GM23338 (cell line): ENCODE data around the gene ZNF236. TPM values are rescaled to one million over a fixed set of nuclear protein-coding genes. Genes with fewer than 3 reads are reported as not detected.

ENCODE experiments used
- ATAC-seq: fragments of 200-7000 bp; cut with Tn5 transposase; 3 replicates; pipeline ENCODE4 v1.9.1; 2020
- DNase-seq: peaks from one replicate; pipeline ENCODE4 v3.0.0-alpha.2; 2015; ENCODE audit warnings: low spot score
- H2AFZ ChIP-seq: fragments of 200-600 bp; sonication (generic); 2 replicates; pipeline ENCODE4 v1.8.0; 2016; ENCODE audit warnings: antibody characterized with exemption, mild to moderate bottlenecking, moderate library complexity
- H3F3A ChIP-seq: fragments of 200-600 bp; sonication (generic); replicated peaks from 2 replicates; pipeline ENCODE4 v1.8.0; 2017; ENCODE audit warnings: antibody characterized with exemption, mixed run types, low read depth
- H3K27ac ChIP-seq: fragments of 200-600 bp; sonication (generic); 2 replicates; pipeline ENCODE4 v1.6.1; 2016; ENCODE audit warnings: low read depth
- H3K27me3 ChIP-seq: fragments of 200-600 bp; sonication (generic); 2 replicates; pipeline ENCODE4 v1.8.0; 2016; ENCODE audit warnings: mild to moderate bottlenecking, mixed run types, moderate library complexity; ENCODE audit not compliant: insufficient read depth
- H3K36me3 ChIP-seq: fragments of 200-600 bp; sonication (generic); 2 replicates; pipeline ENCODE4 v1.8.0; 2016; ENCODE audit warnings: mild to moderate bottlenecking; ENCODE audit not compliant: insufficient read depth
- H3K4me1 ChIP-seq: fragments of 200-600 bp; sonication (generic); 2 replicates; pipeline ENCODE4 v1.8.0; 2016; ENCODE audit warnings: mild to moderate bottlenecking, moderate library complexity; ENCODE audit not compliant: insufficient read depth
- H3K4me2 ChIP-seq: fragments of 200-600 bp; sonication (generic); 2 replicates; pipeline ENCODE4 v1.7.1; 2017; ENCODE audit warnings: mixed run types
- H3K4me3 ChIP-seq: fragments of 200-600 bp; sonication (generic); 2 replicates; pipeline ENCODE4 v1.6.1; 2016; ENCODE audit warnings: mixed run types
- H3K79me2 ChIP-seq: fragments of 200-600 bp; sonication (generic); replicated peaks from 2 replicates; pipeline ENCODE4 v1.8.0; 2017; ENCODE audit warnings: mild to moderate bottlenecking; ENCODE audit not compliant: insufficient read depth
- H3K9me2 ChIP-seq: fragments of 200-600 bp; sonication (generic); 2 replicates; pipeline ENCODE4 v1.8.0; 2017; ENCODE audit not compliant: insufficient read depth
- H4K20me1 ChIP-seq: fragments of 200-600 bp; sonication (generic); replicated peaks from 2 replicates; pipeline ENCODE4 v1.8.0; 2017; ENCODE audit warnings: mild to moderate bottlenecking; ENCODE audit not compliant: insufficient read depth
- H3K27ac Mint-ChIP-seq: 2 replicates; pipeline ENCODE4 v1.8.0; 2020; ENCODE audit warnings: inconsistent platforms, mild to moderate bottlenecking, moderate library complexity, mixed read lengths
- H3K27me3 Mint-ChIP-seq: 3 replicates; pipeline ENCODE4 v1.8.0; 2022; ENCODE audit warnings: low read depth, mild to moderate bottlenecking, moderate library complexity, mixed read lengths, inconsistent platforms; ENCODE audit not compliant: insufficient read depth, poor library complexity
- H3K36me3 Mint-ChIP-seq: 3 replicates; pipeline ENCODE4 v1.8.0; 2021; ENCODE audit warnings: low read depth, mild to moderate bottlenecking, inconsistent platforms, moderate library complexity, mixed read lengths
- H3K4me1 Mint-ChIP-seq: 3 replicates; pipeline ENCODE4 v1.8.0; 2020; ENCODE audit warnings: mild to moderate bottlenecking, inconsistent platforms, mixed read lengths
- H3K4me3 Mint-ChIP-seq: 3 replicates; pipeline ENCODE4 v1.8.0; 2021; ENCODE audit warnings: moderate library complexity, mild to moderate bottlenecking, inconsistent platforms, mixed read lengths
- H3K9me3 Mint-ChIP-seq: 3 replicates; pipeline ENCODE4 v1.8.0; 2020; ENCODE audit warnings: moderate library complexity, mild to moderate bottlenecking, inconsistent platforms, mixed read lengths
- CREB1 ChIP-seq: fragments of 250-450 bp; sonication (Bioruptor Pico); IDR thresholded peaks from 2 replicates; pipeline ENCODE4 v1.5.0; 2020; ENCODE audit warnings: low read depth, mild to moderate bottlenecking, moderate library complexity
- EZH2 ChIP-seq: fragments of 200-600 bp; sonication (generic); IDR thresholded peaks from one replicate; pipeline ENCODE4 v1.8.0; 2017; ENCODE audit warnings: antibody characterized with exemption, mild to moderate bottlenecking, low read depth; ENCODE audit not compliant: unreplicated experiment
- EZH2phosphoT487 ChIP-seq: fragments of 200-600 bp; sonication (generic); IDR thresholded peaks from one replicate; pipeline ENCODE4 v1.8.1; 2018; ENCODE audit warnings: antibody characterized with exemption; ENCODE audit not compliant: unreplicated experiment
- JUNB ChIP-seq: IDR thresholded peaks from one replicate; pipeline ENCODE4 v1.6.1; 2016; ENCODE audit warnings: antibody characterized with exemption; ENCODE audit not compliant: unreplicated experiment
- NANOG ChIP-seq: IDR thresholded peaks from 2 replicates; pipeline ENCODE4 v1.6.1; 2016; ENCODE audit warnings: antibody characterized with exemption, borderline replicate concordance
- STAT1 ChIP-seq: IDR thresholded peaks from one replicate; pipeline ENCODE4 v1.6.1; 2016; ENCODE audit warnings: antibody characterized with exemption; ENCODE audit not compliant: unreplicated experiment
- ZNF114 ChIP-seq: fragments of 250-450 bp; sonication (Bioruptor Pico); IDR thresholded peaks from 2 replicates; pipeline ENCODE4 v1.5.0; 2020; ENCODE audit warnings: mild to moderate bottlenecking, moderate library complexity
- ZNF331 ChIP-seq: fragments of 250-450 bp; sonication (Bioruptor Pico); IDR thresholded peaks from 2 replicates; pipeline ENCODE4 v1.5.0; 2020; ENCODE audit warnings: low read depth, mild to moderate bottlenecking, moderate library complexity
- polyA plus RNA-seq: library from polyadenylated mRNA; unstranded; fragments of >200 nt; fragmentation: Nextera tagmentation; extraction: Ambion mirVana; gene quantifications from 2 replicates; pipeline ENCODE4 v1.2.1, GENCODE V29; 2016
- total RNA-seq: library from RNA; depleted of rRNA; stranded (reverse); fragments of >200 nt; shearing (Covaris generic); gene quantifications from 2 replicates; pipeline ENCODE4 v1.2.3, GENCODE V29; 2014
- TF ChIP-seq, protein P1 (sequence below): IDR thresholded peaks from one replicate; pipeline ENCODE4 v1.6.1; 2018; ENCODE audit warnings: antibody characterized with exemption; ENCODE audit not compliant: unreplicated experiment
- TF ChIP-seq, protein P2 (sequence below), 2 experiments: fragments of 200-600 bp in 1 of 2; sonication (generic) in 1 of 2; conservative IDR thresholded peaks; 2 replicates each; pipeline versions ENCODE4 v1.5.1 to v1.6.1; 2016 to 2017; ENCODE audit warnings: antibody characterized with exemption in 2 of 2, low read depth in 2 of 2, mild to moderate bottlenecking in 2 of 2, moderate library complexity in 1 of 2

ZNF236 gene
- total and polyA plus RNA-seq, 2 experiments from 2014 or later: 8.9 to 16.3 TPM

DNA sequence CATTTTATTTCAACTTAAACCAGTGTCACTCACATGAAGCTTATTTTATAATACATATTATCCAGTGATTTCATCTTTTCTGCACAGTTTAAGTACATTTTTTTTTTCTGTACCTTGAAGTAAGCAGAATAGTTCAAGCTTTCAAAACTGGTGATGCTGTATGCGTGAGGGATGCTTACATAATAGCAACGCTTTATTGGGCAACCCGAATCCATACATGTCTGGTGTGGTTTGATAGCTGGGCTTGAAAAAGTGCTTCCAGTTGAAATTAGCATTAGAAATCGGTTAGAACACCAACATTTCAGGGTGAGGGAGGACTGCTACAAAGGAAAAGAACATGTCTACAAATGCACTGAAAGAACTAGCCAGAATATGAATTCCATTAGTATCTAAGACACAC lies 192.8 kb downstream of the ZNF236 start:
- peaks cover 10% of the 10 kb centered on the region; the same call in 1 of the 2 replicates for H3K9me2 ChIP-seq
- H4K20me1 ChIP-seq: no peaks in the 10 kb centered on the region
- H3K27me3 ChIP-seq: no peaks in the 10 kb centered on the region
- no peaks in the 10 kb centered on the region for H3F3A ChIP-seq
- Mint-ChIP-seq H3K36me3 (peaks cover 11% of the 10 kb centered on the region; the same call in 2 of the 3 replicates), H3K4me1 (peaks cover 21% of the 10 kb centered on the region), H3K9me3 (peaks cover 5% of the 10 kb centered on the region; the same call in 2 of the 3 replicates), H3K27ac (no peak overlapping the region), H3K4me3 (no peak overlapping the region), H3K27me3 (peaks cover 16% of the 10 kb centered on the region)
- DNase-seq: no peak
- no peaks in the 10 kb centered on the region for H3K79me2 ChIP-seq
- TF ChIP-seq ZNF114 (CRISPR knock-in tag): no peak
- no peak for TF ChIP-seq JUNB
- TF ChIP-seq EZH2: no peak
- no peak for TF ChIP-seq NANOG
- TF ChIP-seq, protein P1, sequence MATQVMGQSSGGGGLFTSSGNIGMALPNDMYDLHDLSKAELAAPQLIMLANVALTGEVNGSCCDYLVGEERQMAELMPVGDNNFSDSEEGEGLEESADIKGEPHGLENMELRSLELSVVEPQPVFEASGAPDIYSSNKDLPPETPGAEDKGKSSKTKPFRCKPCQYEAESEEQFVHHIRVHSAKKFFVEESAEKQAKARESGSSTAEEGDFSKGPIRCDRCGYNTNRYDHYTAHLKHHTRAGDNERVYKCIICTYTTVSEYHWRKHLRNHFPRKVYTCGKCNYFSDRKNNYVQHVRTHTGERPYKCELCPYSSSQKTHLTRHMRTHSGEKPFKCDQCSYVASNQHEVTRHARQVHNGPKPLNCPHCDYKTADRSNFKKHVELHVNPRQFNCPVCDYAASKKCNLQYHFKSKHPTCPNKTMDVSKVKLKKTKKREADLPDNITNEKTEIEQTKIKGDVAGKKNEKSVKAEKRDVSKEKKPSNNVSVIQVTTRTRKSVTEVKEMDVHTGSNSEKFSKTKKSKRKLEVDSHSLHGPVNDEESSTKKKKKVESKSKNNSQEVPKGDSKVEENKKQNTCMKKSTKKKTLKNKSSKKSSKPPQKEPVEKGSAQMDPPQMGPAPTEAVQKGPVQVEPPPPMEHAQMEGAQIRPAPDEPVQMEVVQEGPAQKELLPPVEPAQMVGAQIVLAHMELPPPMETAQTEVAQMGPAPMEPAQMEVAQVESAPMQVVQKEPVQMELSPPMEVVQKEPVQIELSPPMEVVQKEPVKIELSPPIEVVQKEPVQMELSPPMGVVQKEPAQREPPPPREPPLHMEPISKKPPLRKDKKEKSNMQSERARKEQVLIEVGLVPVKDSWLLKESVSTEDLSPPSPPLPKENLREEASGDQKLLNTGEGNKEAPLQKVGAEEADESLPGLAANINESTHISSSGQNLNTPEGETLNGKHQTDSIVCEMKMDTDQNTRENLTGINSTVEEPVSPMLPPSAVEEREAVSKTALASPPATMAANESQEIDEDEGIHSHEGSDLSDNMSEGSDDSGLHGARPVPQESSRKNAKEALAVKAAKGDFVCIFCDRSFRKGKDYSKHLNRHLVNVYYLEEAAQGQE: no peak
- TF ChIP-seq EZH2phosphoT487: no peak
- no peak for TF ChIP-seq CREB1 (CRISPR knock-in tag)
- H3K27ac ChIP-seq: no peak overlapping the region
- peaks cover 8% of the 10 kb centered on the region; the same call in 1 of the 2 replicates for H3K4me1 ChIP-seq
- no peak overlapping the region for H2AFZ ChIP-seq
- H3K4me2 ChIP-seq: no peak overlapping the region
- no peaks in the 10 kb centered on the region for H3K36me3 ChIP-seq
- no peak for ATAC-seq
- no peak overlapping the region for H3K4me3 ChIP-seq

DNA sequence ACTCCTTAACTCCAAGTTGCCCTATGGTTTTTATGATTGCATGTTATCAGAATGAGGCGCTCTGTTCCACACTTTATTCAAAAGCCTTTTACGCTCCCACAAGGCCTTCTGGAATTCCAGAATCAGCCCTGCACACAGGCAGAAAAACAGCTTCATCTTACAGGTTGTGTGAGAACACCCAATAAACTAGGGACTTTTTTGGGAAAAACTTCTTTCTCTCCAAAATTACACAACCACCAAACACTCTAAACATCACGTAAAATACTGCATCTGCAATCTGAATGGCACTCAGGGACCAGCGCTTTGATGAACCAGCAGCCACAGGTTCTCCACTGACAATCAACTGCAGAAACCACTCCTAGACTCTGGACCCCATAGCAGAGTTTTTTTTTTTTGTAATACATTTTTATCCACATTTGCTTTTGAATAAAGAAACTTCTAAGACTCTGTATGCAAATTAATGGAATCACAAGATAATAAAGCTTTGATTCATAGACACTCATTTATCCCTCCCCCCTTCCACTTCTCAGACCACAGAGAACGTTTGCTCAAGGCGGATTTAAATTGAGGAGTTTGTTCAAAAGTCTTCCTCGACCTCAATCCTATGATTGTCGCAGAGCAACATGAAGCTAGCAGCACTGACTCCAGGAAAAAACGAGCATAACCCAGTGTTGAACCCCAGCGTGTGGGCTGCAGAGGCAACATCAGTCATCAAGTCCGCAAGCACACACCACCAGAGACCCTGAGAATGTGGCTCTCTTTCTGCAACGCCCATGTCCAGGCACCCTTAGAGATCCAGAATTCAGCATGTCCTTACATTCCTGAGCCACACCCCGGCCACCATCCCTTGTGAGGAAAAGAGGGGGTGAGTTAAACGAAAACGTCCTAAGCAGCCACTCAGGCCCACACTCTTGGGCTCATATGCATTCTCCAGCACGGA lies 193.7 kb downstream of the ZNF236 start:
- DNase-seq (no peak), ATAC-seq (no peak)
- Histone ChIP-seq H3K27me3 (no peaks in the 10 kb centered on the region), H3K79me2 (no peaks in the 10 kb centered on the region), H2AFZ (no peak overlapping the region), H3K4me1 (peaks cover under 1% of the 10 kb centered on the region; the same call in 1 of the 2 replicates), H3F3A (no peaks in the 10 kb centered on the region), H3K4me2 (no peak overlapping the region), H3K9me2 (peaks cover 10% of the 10 kb centered on the region; the same call in 1 of the 2 replicates), H4K20me1 (no peaks in the 10 kb centered on the region), H3K27ac (no peak overlapping the region), H3K36me3 (no peaks in the 10 kb centered on the region), H3K4me3 (no peak overlapping the region)
- Mint-ChIP-seq H3K27ac (no peak overlapping the region), H3K4me3 (no peak overlapping the region), H3K27me3 (peaks cover 15% of the 10 kb centered on the region), H3K36me3 (peaks cover 11% of the 10 kb centered on the region; the same call in 2 of the 3 replicates), H3K4me1 (peaks cover 12% of the 10 kb centered on the region), H3K9me3 (peaks cover 5% of the 10 kb centered on the region; the same call in 2 of the 3 replicates)
- TF ChIP-seq STAT1 (no peak), CREB1 (CRISPR knock-in tag) (no peak), ZNF114 (CRISPR knock-in tag) (no peak), EZH2 (no peak), ZNF331 (no peak)
- TF ChIP-seq, protein P2, sequence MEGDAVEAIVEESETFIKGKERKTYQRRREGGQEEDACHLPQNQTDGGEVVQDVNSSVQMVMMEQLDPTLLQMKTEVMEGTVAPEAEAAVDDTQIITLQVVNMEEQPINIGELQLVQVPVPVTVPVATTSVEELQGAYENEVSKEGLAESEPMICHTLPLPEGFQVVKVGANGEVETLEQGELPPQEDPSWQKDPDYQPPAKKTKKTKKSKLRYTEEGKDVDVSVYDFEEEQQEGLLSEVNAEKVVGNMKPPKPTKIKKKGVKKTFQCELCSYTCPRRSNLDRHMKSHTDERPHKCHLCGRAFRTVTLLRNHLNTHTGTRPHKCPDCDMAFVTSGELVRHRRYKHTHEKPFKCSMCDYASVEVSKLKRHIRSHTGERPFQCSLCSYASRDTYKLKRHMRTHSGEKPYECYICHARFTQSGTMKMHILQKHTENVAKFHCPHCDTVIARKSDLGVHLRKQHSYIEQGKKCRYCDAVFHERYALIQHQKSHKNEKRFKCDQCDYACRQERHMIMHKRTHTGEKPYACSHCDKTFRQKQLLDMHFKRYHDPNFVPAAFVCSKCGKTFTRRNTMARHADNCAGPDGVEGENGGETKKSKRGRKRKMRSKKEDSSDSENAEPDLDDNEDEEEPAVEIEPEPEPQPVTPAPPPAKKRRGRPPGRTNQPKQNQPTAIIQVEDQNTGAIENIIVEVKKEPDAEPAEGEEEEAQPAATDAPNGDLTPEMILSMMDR (conservative IDR thresholded peaks at IDR 0.05; ENCODE audit: low read depth in 2 of 2): no peak
